Measurements from ENCODE around the gene SYNGR3. TPM values are rescaled to one million over a fixed set of nuclear protein-coding genes. Genes with fewer than 3 reads are reported as not detected.

Gene SYNGR3
- total and polyA plus RNA-seq, 12 donors = 0.15 to 2.5 (median 0.37) TPM; not detected in 2

GRCh38 chr16:1972490-1972877, 17.3 kb upstream of the SYNGR3 start:
- intact Hi-C loops (cut with DNase I) = no loop called here
- DNase-seq (no peak), ATAC-seq (peak in 1 of 8 donors; percentile 1)
- Histone ChIP-seq H3K4me1 (peaks cover 12 to 32% (median 21%) of the 10 kb centered on the region in 9 donors), H3K27ac (peak overlapping the region in 6 of 10 donors; percentile 84 to 98 (median 88)), H3K4me3 (peak overlapping the region; percentile 78 to 100 (median 91)), H3K36me3 (peaks cover 12 to 38% (median 33%) of the 10 kb centered on the region in 9 donors), H3K27me3 (peaks cover 0 to 26% (median 16%) of the 10 kb centered on the region in 7 donors), H3K9me3 (no peaks in the 10 kb centered on the region)
- 3 to 4% methylated on average over 22 of the region's 22 CpGs for WGBS, 2 donors
- no peak for TF ChIP-seq CTCF (IDR thresholded peaks at IDR 0.05)

GRCh38 chr16:1973461-1974156, 16.2 kb upstream of the SYNGR3 start:
- 92% methylated on average over 14 to 16 of the region's 16 CpGs for WGBS, 2 donors
- H3K27me3 ChIP-seq = peaks cover 1 to 38% (median 27%) of the 10 kb centered on the region in 7 donors
- peaks cover 12 to 49% (median 44%) of the 10 kb centered on the region in 9 donors for H3K36me3 ChIP-seq
- peaks cover 12 to 32% (median 21%) of the 10 kb centered on the region in 9 donors for H3K4me1 ChIP-seq
- no peak for TF ChIP-seq CTCF (IDR thresholded peaks at IDR 0.05)
- peak overlapping the region in 1 of 10 donors; percentile 86 for H3K4me3 ChIP-seq
- intact Hi-C loops (cut with DNase I) = no loop called here
- H3K27ac ChIP-seq = no peak overlapping the region
- no peak for DNase-seq
- ATAC-seq = no peak
- H3K9me3 ChIP-seq = no peaks in the 10 kb centered on the region

- Histone ChIP-seq H3K4me3 (no peak overlapping the region), H3K36me3 (peaks cover 12 to 55% (median 46%) of the 10 kb centered on the region in 9 donors), H3K4me1 (peaks cover 12 to 40% (median 25%) of the 10 kb centered on the region in 9 donors), H3K27me3 (peaks cover 9 to 46% (median 35%) of the 10 kb centered on the region in 7 donors), H3K9me3 (no peaks in the 10 kb centered on the region), H3K27ac (no peak overlapping the region)
- WGBS, 2 donors = 94% methylated on average over 42 of the region's 42 CpGs
- intact Hi-C loops (cut with DNase I) = no loop called here
- no peak for DNase-seq
- no peak for ATAC-seq
- no peak for TF ChIP-seq CTCF (IDR thresholded peaks at IDR 0.05)
Measured at GRCh38 chr16:1974157-1975070, 15.4 kb upstream of the SYNGR3 start.

- ATAC-seq = no peak
- 95% methylated on average over 33 of the region's 33 CpGs for whole genome bisulfite sequencing, 2 donors
- Histone ChIP-seq H3K27me3 (peaks cover 11 to 58% (median 47%) of the 10 kb centered on the region in 7 donors), H3K36me3 (peaks cover 12 to 55% (median 46%) of the 10 kb centered on the region in 9 donors), H3K4me1 (peaks cover 12 to 48% (median 31%) of the 10 kb centered on the region in 9 donors), H3K27ac (no peak overlapping the region), H3K4me3 (no peak overlapping the region), H3K9me3 (no peaks in the 10 kb centered on the region)
- intact Hi-C loops (cut with DNase I) = no loop called here
- TF ChIP-seq CTCF (IDR thresholded peaks at IDR 0.05) = no peak
- DNase-seq = no peak
Measured at GRCh38 chr16:1975432-1976215, 14.1 kb upstream of the SYNGR3 start.
